Measurements from ENCODE around the gene COPS2.

Gene COPS2

GRCh38 chr15:49155834-49156627 is 632 bp upstream of the COPS2 start:
- peak; percentile 14 for DNase-seq (ENCODE audit: low spot score)

GRCh38 chr15:49154799-49155109 is 645 bp downstream of the COPS2 start:
- DNase-seq (ENCODE audit: low spot score), result no peak

- no peak for DNase-seq (ENCODE audit: low spot score)
Observed at GRCh38 chr15:49154359-49154758, 1.0 kb downstream of the COPS2 start.

- no peak for DNase-seq (ENCODE audit: low spot score)
Observed at GRCh38 chr15:49152552-49153312, 2.7 kb downstream of the COPS2 start.

- no peak for DNase-seq (ENCODE audit: low spot score)
Observed at GRCh38 chr15:49151831-49152230, 3.6 kb downstream of the COPS2 start.

GRCh38 chr15:49148727-49149126 is 6.7 kb downstream of the COPS2 start:
- no peak for DNase-seq (ENCODE audit: low spot score)

GRCh38 chr15:49148298-49148697 is 7.1 kb downstream of the COPS2 start:
- DNase-seq (ENCODE audit: low spot score), result no peak

GRCh38 chr15:49145651-49146609 is 9.5 kb downstream of the COPS2 start:
- DNase-seq (ENCODE audit: low spot score), result peak; percentile 14

GRCh38 chr15:49137861-49138260 is 17.5 kb downstream of the COPS2 start:
- DNase-seq (ENCODE audit: low spot score), result peak; percentile 10

- peak; percentile 24 for DNase-seq (ENCODE audit: low spot score)
Observed at GRCh38 chr15:49135911-49136310, 19.5 kb downstream of the COPS2 start.

- no peak for DNase-seq (ENCODE audit: low spot score)
Observed at GRCh38 chr15:49135342-49135857, 20.0 kb downstream of the COPS2 start.

GRCh38 chr15:49134683-49135341 is 20.6 kb downstream of the COPS2 start:
- DNase-seq (ENCODE audit: low spot score), result no peak

GRCh38 chr15:49131403-49131802 is 24.0 kb downstream of the COPS2 start:
- no peak for DNase-seq (ENCODE audit: low spot score)

GRCh38 chr15:49124371-49124770 is 31.0 kb downstream of the COPS2 start:
- no peak for DNase-seq (ENCODE audit: low spot score)

- no peak for DNase-seq (ENCODE audit: low spot score)
Observed at GRCh38 chr15:49122541-49123062, 32.8 kb downstream of the COPS2 start.

GRCh38 chr15:49121901-49122300 is 33.5 kb downstream of the COPS2 start:
- no peak for DNase-seq (ENCODE audit: low spot score)

- no peak for DNase-seq (ENCODE audit: low spot score)
Observed at GRCh38 chr15:49120832-49121231, 34.6 kb downstream of the COPS2 start.

GRCh38 chr15:49116108-49116857 is 39.1 kb downstream of the COPS2 start:
- no peak for DNase-seq (ENCODE audit: low spot score)

GRCh38 chr15:49115062-49115461 is 40.3 kb downstream of the COPS2 start:
- DNase-seq (ENCODE audit: low spot score), result no peak

GRCh38 chr15:49110158-49110944 is 45.0 kb downstream of the COPS2 start:
- DNase-seq (ENCODE audit: low spot score), result no peak

All from AG08396 (cell line).